Nephron (organoid): Measurements from ENCODE around the gene TAX1BP1.

Experiments used
- H3K27ac Mint-ChIP-seq, 3 experiments: 2 replicates each; pipeline ENCODE4 v1.8.0; 2020; ENCODE audit warnings: mixed read lengths in 3 of 3, mild to moderate bottlenecking in 2 of 3, moderate library complexity in 1 of 3
- H3K27me3 Mint-ChIP-seq: 2 replicates; pipeline ENCODE4 v1.8.0; 2021; ENCODE audit warnings: low read depth, mild to moderate bottlenecking, moderate library complexity, mixed read lengths
- H3K36me3 Mint-ChIP-seq: 2 replicates; pipeline ENCODE4 v1.8.0; 2020; ENCODE audit warnings: low read depth, mixed read lengths
- H3K4me1 Mint-ChIP-seq: 2 replicates; pipeline ENCODE4 v1.8.0; 2020; ENCODE audit warnings: mixed read lengths
- H3K4me3 Mint-ChIP-seq, 3 experiments: 2 replicates each; pipeline ENCODE4 v1.8.0; 2020; ENCODE audit warnings: mild to moderate bottlenecking in 3 of 3, mixed read lengths in 3 of 3, moderate library complexity in 2 of 3
- H3K9me3 Mint-ChIP-seq: 2 replicates; pipeline ENCODE4 v1.8.0; 2020; ENCODE audit warnings: mixed read lengths
- CTCF ChIP-seq, 3 experiments: fragments of 200-600 bp; sonication (generic); IDR thresholded peaks; one replicate each; pipeline ENCODE4 v1.5.0; 2021; ENCODE audit warnings: antibody characterized with exemption in 3 of 3; ENCODE audit not compliant: unreplicated experiment in 3 of 3

Gene TAX1BP1

GRCh38 chr7:27759491-27759890, 19.5 kb downstream of the TAX1BP1 start:
- Mint-ChIP-seq H3K27ac (no peak overlapping the region), H3K36me3 (peaks cover 57% of the 10 kb centered on the region), H3K27me3 (no peaks in the 10 kb centered on the region), H3K4me3 (no peak overlapping the region), H3K4me1 (no peaks in the 10 kb centered on the region), H3K9me3 (peaks cover 5% of the 10 kb centered on the region)
- TF ChIP-seq CTCF (IDR thresholded peaks at IDR 0.05; ENCODE audit: unreplicated experiment in 3 of 3) = no peak

- TF ChIP-seq CTCF (IDR thresholded peaks at IDR 0.05; ENCODE audit: unreplicated experiment in 3 of 3) = no peak
- Mint-ChIP-seq H3K27ac (no peak overlapping the region), H3K4me1 (no peaks in the 10 kb centered on the region)
Measured at GRCh38 chr7:27762062-27762461, 22.1 kb downstream of the TAX1BP1 start.

GRCh38 chr7:27763983-27764508, 24.1 kb downstream of the TAX1BP1 start:
- Mint-ChIP-seq H3K4me1 (no peaks in the 10 kb centered on the region), H3K27me3 (no peaks in the 10 kb centered on the region), H3K9me3 (peaks cover 5% of the 10 kb centered on the region), H3K4me3 (no peak overlapping the region), H3K36me3 (peaks cover 36% of the 10 kb centered on the region), H3K27ac (peak overlapping the region in 1 of 3 experiments; percentile 3)
- TF ChIP-seq CTCF (IDR thresholded peaks at IDR 0.05; ENCODE audit: unreplicated experiment in 3 of 3) = no peak

More at GRCh38 chr7:27762062-27762461, 22.1 kb downstream of the TAX1BP1 start:
- peaks cover 5% of the 10 kb centered on the region for H3K9me3 Mint-ChIP-seq
- no peak overlapping the region for H3K4me3 Mint-ChIP-seq
- no peaks in the 10 kb centered on the region for H3K27me3 Mint-ChIP-seq
- peaks cover 53% of the 10 kb centered on the region for H3K36me3 Mint-ChIP-seq

GRCh38 chr7:27765841-27766240, 25.9 kb downstream of the TAX1BP1 start:
- TF ChIP-seq CTCF (IDR thresholded peaks at IDR 0.05; ENCODE audit: unreplicated experiment in 3 of 3) = no peak
- H3K9me3 Mint-ChIP-seq = peaks cover 5% of the 10 kb centered on the region
- peaks cover 36% of the 10 kb centered on the region for H3K36me3 Mint-ChIP-seq
- no peak overlapping the region for H3K27ac Mint-ChIP-seq
- no peaks in the 10 kb centered on the region for H3K4me1 Mint-ChIP-seq
- no peaks in the 10 kb centered on the region for H3K27me3 Mint-ChIP-seq
- H3K4me3 Mint-ChIP-seq = no peak overlapping the region

- no peaks in the 10 kb centered on the region for H3K27me3 Mint-ChIP-seq
- no peak overlapping the region for H3K27ac Mint-ChIP-seq
- no peaks in the 10 kb centered on the region for H3K9me3 Mint-ChIP-seq
- H3K4me1 Mint-ChIP-seq = no peaks in the 10 kb centered on the region
- H3K36me3 Mint-ChIP-seq = peaks cover 36% of the 10 kb centered on the region
- H3K4me3 Mint-ChIP-seq = no peak overlapping the region
- TF ChIP-seq CTCF (IDR thresholded peaks at IDR 0.05; ENCODE audit: unreplicated experiment in 3 of 3) = no peak
Measured at GRCh38 chr7:27767374-27767773, 27.4 kb downstream of the TAX1BP1 start.

- no peak overlapping the region for H3K27ac Mint-ChIP-seq
- H3K4me3 Mint-ChIP-seq = no peak overlapping the region
- H3K9me3 Mint-ChIP-seq = no peaks in the 10 kb centered on the region
- peaks cover 27% of the 10 kb centered on the region for H3K36me3 Mint-ChIP-seq
- no peaks in the 10 kb centered on the region for H3K4me1 Mint-ChIP-seq
- H3K27me3 Mint-ChIP-seq = no peaks in the 10 kb centered on the region
- TF ChIP-seq CTCF (IDR thresholded peaks at IDR 0.05; ENCODE audit: unreplicated experiment in 3 of 3) = no peak
Measured at GRCh38 chr7:27771111-27771510, 31.1 kb downstream of the TAX1BP1 start.
